Loucy (cell line): ENCODE data around the gene ASS1.

ENCODE experiments used
- H2AFZ ChIP-seq: fragments of 200-600 bp; sonication (generic); 2 replicates; pipeline ENCODE4 v1.6.0; 2016; ENCODE audit warnings: antibody characterized with exemption, mild to moderate bottlenecking, low read length, moderate library complexity
- H3F3A ChIP-seq: fragments of 200-600 bp; 2 replicates; pipeline ENCODE4 v1.6.0; 2016; ENCODE audit warnings: antibody characterized with exemption, low read depth, mild to moderate bottlenecking
- H3K27me3 ChIP-seq: fragments of 200-600 bp; sonication (generic); 2 replicates; pipeline ENCODE4 v1.6.1; 2014; ENCODE audit warnings: low read length, mild to moderate bottlenecking; ENCODE audit not compliant: insufficient read depth, poor library complexity, severe bottlenecking
- H3K36me3 ChIP-seq: fragments of 200-600 bp; sonication (generic); 2 replicates; pipeline ENCODE4 v1.6.1; 2016; ENCODE audit warnings: low read length; ENCODE audit not compliant: insufficient read depth
- H3K4me1 ChIP-seq: fragments of 200-600 bp; sonication (generic); 2 replicates; pipeline ENCODE4 v1.5.1; 2014; ENCODE audit warnings: low read length, mild to moderate bottlenecking; ENCODE audit not compliant: insufficient read depth, poor library complexity, severe bottlenecking
- H3K4me2 ChIP-seq: fragments of 200-600 bp; sonication (generic); 2 replicates; pipeline ENCODE4 v1.6.0; 2014; ENCODE audit warnings: antibody characterized with exemption, low read length, low read depth, mild to moderate bottlenecking; ENCODE audit not compliant: poor library complexity, severe bottlenecking
- H3K4me3 ChIP-seq: fragments of 200-600 bp; sonication (generic); 2 replicates; pipeline ENCODE4 v1.5.1; 2014; ENCODE audit warnings: low read length, mild to moderate bottlenecking, mixed read lengths; ENCODE audit not compliant: poor library complexity, severe bottlenecking
- H3K79me2 ChIP-seq: fragments of 200-600 bp; sonication (generic); 2 replicates; pipeline ENCODE4 v1.6.1; 2014; ENCODE audit warnings: low read length; ENCODE audit not compliant: insufficient read depth
- H3K9ac ChIP-seq: fragments of 200-600 bp; sonication (generic); 2 replicates; pipeline ENCODE4 v1.6.0; 2014; ENCODE audit warnings: mild to moderate bottlenecking, low read depth, low read length, moderate library complexity; ENCODE audit not compliant: poor library complexity, severe bottlenecking
- H3K9me2 ChIP-seq: fragments of 200-600 bp; sonication (generic); replicated peaks from 2 replicates; pipeline ENCODE4 v1.6.1; 2016; ENCODE audit warnings: low read depth, low read length, mixed read lengths
- H3K9me3 ChIP-seq: fragments of 200-600 bp; sonication (generic); 2 replicates; pipeline ENCODE4 v1.6.1; 2014; ENCODE audit warnings: mild to moderate bottlenecking, antibody characterized with exemption, low read length, low read depth; ENCODE audit not compliant: insufficient read depth
- H4K20me1 ChIP-seq: fragments of 200-600 bp; sonication (generic); 2 replicates; pipeline ENCODE4 v1.6.0; 2014; ENCODE audit warnings: antibody characterized with exemption, low read length, mild to moderate bottlenecking; ENCODE audit not compliant: insufficient read depth, poor library complexity, severe bottlenecking
- CTCF ChIP-seq: fragments of 200-600 bp; sonication (generic); conservative IDR thresholded peaks from 2 replicates; pipeline ENCODE4 v1.5.1; 2014; ENCODE audit warnings: mild to moderate bottlenecking, antibody characterized with exemption, low read length
- EZH2phosphoT487 ChIP-seq: fragments of 200-600 bp; IDR thresholded peaks from 2 replicates; pipeline ENCODE4 v1.6.1; 2018; ENCODE audit warnings: antibody characterized with exemption, mild to moderate bottlenecking, moderate library complexity, borderline replicate concordance

Gene ASS1

GRCh38 chr9:130424595-130425454 lies 19.9 kb upstream of the ASS1 start:
- Histone ChIP-seq H3K4me2 (no peak overlapping the region), H3K27me3 (no peaks in the 10 kb centered on the region), H3K36me3 (no peaks in the 10 kb centered on the region), H3K4me1 (no peaks in the 10 kb centered on the region), H2AFZ (no peak overlapping the region), H3F3A (no peaks in the 10 kb centered on the region), H3K9me2 (no peaks in the 10 kb centered on the region), H3K79me2 (no peaks in the 10 kb centered on the region), H4K20me1 (no peaks in the 10 kb centered on the region), H3K4me3 (no peak overlapping the region), H3K9me3 (no peaks in the 10 kb centered on the region), H3K9ac (no peak overlapping the region)
- TF ChIP-seq CTCF (no peak), EZH2phosphoT487 (no peak)

GRCh38 chr9:130425741-130426466 lies 18.9 kb upstream of the ASS1 start:
- Histone ChIP-seq H3K79me2 (no peaks in the 10 kb centered on the region), H3K9me2 (no peaks in the 10 kb centered on the region), H3F3A (no peaks in the 10 kb centered on the region), H3K36me3 (no peaks in the 10 kb centered on the region), H3K4me3 (no peak overlapping the region), H3K9me3 (no peaks in the 10 kb centered on the region), H2AFZ (no peak overlapping the region), H3K9ac (no peak overlapping the region), H3K4me2 (no peak overlapping the region), H3K4me1 (no peaks in the 10 kb centered on the region), H4K20me1 (no peaks in the 10 kb centered on the region), H3K27me3 (no peaks in the 10 kb centered on the region)
- TF ChIP-seq EZH2phosphoT487 = no peak
- TF ChIP-seq CTCF = no peak

- Histone ChIP-seq H4K20me1 (no peaks in the 10 kb centered on the region), H3K36me3 (no peaks in the 10 kb centered on the region), H3F3A (no peaks in the 10 kb centered on the region), H3K79me2 (no peaks in the 10 kb centered on the region), H3K27me3 (no peaks in the 10 kb centered on the region), H3K4me2 (no peak overlapping the region), H3K9me3 (no peaks in the 10 kb centered on the region), H3K9me2 (no peaks in the 10 kb centered on the region), H3K9ac (no peak overlapping the region), H3K4me3 (no peak overlapping the region), H2AFZ (no peak overlapping the region), H3K4me1 (no peaks in the 10 kb centered on the region)
- TF ChIP-seq CTCF (no peak), EZH2phosphoT487 (no peak)
Observed at GRCh38 chr9:130426467-130426773, 18.3 kb upstream of the ASS1 start.
